ENCODE results near the gene CNOT6.

The CNOT6 gene

DNA sequence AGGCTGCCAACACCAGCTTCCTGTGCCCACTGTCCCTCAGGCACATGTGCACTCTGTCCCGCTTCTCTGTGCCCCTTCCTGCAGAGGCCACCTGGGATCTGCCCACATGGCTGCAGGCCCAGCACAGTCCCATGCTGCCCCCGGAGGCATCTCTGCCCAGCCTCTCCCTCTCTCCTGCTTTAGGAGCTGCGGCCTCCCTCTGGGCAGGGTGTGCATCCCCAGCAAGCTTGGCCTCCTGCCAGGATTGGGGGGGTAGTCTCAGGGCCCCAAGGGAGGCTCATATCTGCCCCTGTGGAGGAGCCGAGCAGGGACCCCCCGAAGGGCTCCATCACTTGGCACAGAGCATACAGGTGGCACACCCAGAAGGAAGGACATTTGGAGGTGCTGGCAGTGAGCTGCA is 130.4 kb downstream of the CNOT6 start:
- DNase-seq, result no peak

DNA sequence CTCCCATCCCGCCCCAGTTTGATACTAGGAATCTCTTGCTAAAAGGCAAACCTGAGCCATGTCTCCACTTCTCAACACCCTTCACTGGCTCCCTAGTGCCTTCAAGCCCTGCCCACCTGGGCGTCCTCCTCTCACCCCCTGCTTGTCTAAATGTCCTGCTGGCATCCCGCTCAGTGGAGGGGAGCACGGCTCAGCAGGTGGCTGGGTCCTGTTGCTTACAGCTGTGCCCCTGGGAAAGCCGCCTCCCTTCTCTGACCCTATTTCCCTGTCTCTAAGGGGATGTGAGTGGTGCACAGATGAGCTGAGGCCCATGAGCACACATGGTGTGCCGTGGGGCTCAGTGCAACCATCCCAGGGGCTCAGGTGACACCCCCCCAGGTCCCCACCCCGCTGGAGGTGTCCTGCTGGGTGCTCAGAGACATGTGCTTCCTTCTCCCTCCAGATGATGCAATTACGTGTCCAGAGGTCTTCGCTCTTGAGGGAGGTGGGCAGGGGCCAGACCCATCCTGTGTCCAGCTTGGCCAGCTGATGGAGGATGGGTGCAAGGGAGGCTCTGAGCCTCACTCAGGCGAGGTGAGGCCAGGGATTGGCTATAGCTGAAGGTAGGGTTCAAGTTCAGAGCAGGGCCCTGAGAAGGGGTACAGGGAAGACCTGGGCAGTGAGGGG is 131.1 kb downstream of the CNOT6 start:
- DNase-seq, result no peak

DNA sequence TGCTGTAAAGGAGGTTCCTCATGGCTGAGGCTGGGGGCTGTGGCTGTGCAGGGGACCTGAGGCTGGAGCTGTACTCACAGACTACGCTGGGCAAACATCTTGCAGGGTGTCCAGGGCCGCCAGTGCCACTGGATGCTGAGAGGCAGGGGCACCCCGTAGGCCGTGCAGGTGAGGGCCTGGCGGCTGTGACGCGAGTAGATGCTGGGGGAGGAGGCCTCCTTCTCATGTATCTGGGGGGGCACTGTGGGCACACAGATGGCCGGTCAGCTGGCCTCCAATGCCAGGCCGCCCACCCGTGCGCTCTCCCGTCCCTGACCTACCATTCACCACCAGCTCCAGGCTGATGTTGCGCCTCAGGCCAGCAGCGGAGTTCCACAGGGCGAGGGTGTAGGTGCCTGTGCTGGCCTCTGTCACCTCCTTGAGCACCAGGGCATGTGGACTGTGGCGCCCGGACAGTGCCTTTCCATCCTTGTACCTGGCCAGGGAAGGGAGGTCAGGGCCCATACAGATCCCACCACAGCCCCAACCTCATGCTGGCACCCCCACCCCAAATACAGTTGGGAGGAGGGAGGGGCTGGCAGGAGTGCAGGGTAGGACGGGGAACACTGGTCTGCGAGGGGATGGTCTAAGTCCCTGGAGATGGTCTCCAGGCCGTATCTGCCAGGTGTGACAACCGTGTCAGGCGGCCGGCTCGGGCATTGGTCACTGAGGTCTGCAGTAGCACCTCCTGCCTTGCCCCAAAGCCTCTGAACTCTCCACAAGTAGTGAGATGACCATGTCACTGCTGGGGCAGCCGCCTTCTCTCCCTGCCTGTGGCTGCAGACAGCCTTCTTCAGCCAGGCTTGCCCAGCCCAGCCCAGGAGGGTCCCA is 131.8 kb downstream of the CNOT6 start:
- no peak for DNase-seq

DNA sequence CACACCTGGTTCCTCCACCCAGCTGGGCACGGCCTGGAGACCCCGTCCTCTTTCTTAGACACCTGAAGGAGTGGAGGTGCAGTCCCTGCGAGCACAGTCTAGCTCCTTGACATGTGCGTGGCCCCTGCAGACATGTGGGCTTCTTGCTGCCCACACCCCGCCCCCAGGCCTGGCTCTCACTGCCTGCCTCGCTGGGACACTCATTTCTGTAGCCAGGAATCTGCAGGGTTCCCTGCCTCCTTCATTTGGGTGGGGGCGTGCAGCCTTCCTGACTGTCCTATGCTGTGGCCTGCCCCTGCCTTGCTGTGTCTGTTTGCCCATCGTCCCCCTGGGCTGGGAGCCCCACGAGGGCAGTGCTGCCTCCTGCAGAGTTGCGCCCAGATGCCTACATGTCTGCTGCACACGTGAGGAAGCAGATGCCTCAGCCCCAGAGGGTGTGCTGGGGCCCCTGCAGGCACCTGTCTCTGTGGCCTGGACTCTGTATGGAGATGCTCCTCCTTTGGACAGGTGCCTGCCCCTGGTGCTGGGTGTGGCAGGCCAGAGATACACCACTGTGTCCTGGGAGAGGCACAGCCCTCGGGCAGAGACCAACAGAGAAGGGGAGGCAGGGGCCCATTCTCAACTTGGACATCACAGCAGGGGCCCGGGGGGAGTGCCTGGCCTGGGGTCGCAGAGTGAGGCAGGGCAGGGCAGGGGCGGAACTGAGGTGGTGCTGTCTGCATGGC is 132.6 kb downstream of the CNOT6 start:
- DNase-seq, result no peak

DNA sequence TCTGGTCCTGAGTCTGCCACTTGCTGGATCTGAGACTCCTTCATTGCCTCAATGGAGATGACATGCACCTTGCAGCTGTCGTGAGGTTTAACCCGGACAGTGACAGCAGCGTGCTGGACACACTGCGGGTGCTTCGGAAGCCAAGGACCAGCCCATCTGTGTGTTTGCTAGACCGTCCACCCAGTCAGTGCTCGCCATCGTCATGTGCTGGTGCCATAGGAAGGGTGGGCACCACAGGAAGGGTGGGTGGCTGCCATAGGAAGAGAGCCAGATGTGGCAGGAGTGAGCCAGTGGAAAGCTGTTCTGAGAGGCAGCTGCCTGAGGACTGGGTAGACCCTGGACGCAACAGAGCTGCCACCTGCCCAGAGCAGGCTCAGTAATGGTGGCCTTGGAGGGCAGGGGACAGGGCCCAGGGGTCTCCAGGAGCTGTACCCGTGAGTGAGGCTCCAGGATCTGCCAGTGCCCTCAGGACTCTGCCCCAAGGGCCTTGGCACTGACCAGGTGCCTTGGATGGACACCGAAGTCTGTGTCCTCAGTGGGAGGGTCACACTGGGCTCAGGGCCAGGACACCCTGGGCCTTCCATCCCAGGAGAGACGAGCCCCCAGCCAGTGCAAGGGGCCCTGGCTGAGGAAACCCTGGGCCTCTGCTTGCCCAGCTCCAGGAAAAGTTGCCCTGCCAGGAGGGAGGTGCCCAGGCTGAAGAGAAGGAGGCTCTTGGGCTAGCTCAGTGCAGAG is 133.4 kb downstream of the CNOT6 start:
- DNase-seq, result no peak
